SK-N-MC (cell line): ENCODE results near the gene IL17C.

ENCODE experiments used
- EZH2 ChIP-seq: fragments of 200-600 bp; sonication (generic); IDR thresholded peaks from one replicate; pipeline ENCODE4 v1.6.1; 2017; ENCODE audit warnings: antibody characterized with exemption
- FOXP2 ChIP-seq: optimal IDR thresholded peaks from 2 replicates; pipeline ENCODE3; 2011; ENCODE audit warnings: mild to moderate bottlenecking, moderate library complexity; ENCODE audit not compliant: insufficient read depth; ENCODE audit errors: extremely low read length, control extremely low read depth
- POLR2AphosphoS5 ChIP-seq: IDR thresholded peaks from 2 replicates; pipeline ENCODE4 v1.6.1; 2012; ENCODE audit warnings: mild to moderate bottlenecking, low read depth, low read length, borderline replicate concordance

DNA sequence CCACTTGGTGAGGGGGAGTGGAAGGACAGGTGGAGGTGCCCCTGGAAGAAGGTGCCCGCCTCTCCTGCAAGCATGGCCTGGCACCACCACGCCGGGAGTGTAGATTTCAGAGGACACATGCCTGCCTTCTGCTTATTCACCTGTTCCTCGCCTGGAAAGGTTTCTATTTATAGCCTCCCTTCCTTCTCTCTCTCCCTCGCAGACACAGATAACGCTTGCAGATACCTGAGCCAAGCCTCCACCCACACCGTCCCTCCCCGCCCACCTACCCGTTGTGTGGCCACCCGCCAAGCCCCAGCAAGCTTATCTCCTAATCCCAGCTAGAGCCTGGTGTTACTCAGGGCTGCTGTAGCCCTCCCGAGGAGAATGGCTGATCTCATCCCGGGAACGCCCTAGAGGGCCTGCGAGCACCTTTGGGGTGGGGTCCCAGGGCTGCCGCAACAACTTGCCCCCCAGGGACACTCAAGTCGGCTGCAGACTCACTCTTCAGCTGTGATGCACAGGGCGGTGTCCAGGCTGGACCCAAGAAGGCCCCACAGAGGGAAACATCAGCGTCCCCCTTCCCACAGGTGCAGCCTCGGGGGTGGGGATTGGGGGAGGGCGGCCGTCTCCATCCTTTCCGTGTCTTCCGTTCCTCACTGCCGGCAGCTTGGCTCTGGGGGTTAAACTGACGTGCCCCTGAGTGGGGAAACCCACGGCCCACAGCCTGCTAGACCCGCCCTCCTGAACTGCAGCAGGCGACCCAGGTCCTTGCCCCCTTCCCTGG is 49.8 kb downstream of the IL17C start:
- no peak for TF ChIP-seq POLR2AphosphoS5
- TF ChIP-seq EZH2 = no peak
- TF ChIP-seq FOXP2 = no peak
